H1 (cell line): Measurements from ENCODE around the gene PLCB1.

Experiments used
- BRCA1 ChIP-seq: IDR thresholded peaks from 2 replicates; pipeline ENCODE4 v1.6.1; 2012; ENCODE audit warnings: low read depth, low read length, improper control_type of control experiment
- CTCF ChIP-seq, 3 experiments: IDR thresholded peaks; 1 replicate in 2 of 3; 2 replicates in 1 of 3; pipeline versions ENCODE4 v1.5.1 to v1.6.1; 2011; ENCODE audit warnings: low read length in 3 of 3, mild to moderate bottlenecking in 3 of 3, inconsistent platforms in 2 of 3, low read depth in 1 of 3, moderate library complexity in 1 of 3; ENCODE audit not compliant: insufficient read depth in 1 of 3; ENCODE audit errors: control extremely low read depth in 1 of 3
- EZH2 ChIP-seq: fragments of 200-600 bp; sonication (generic); IDR thresholded peaks from 2 replicates; pipeline ENCODE4 v1.7.1; 2012; ENCODE audit warnings: low read depth, mild to moderate bottlenecking, moderate library complexity, low read length, inconsistent platforms; ENCODE audit not compliant: severe bottlenecking
- MAFK ChIP-seq: IDR thresholded peaks from 2 replicates; pipeline ENCODE4 v1.6.1; 2012; ENCODE audit warnings: low read depth, mild to moderate bottlenecking, improper control_type of control experiment, low read length
- POLR2AphosphoS5 ChIP-seq: IDR thresholded peaks from 2 replicates; pipeline ENCODE4 v1.6.1; 2011; ENCODE audit warnings: low read depth, low read length
- SUZ12 ChIP-seq: fragments of 200-600 bp; sonication (generic); IDR thresholded peaks from 2 replicates; pipeline ENCODE4 v1.6.1; 2012; ENCODE audit warnings: mild to moderate bottlenecking, inconsistent platforms, low read length, moderate library complexity, mixed read lengths

DNA sequence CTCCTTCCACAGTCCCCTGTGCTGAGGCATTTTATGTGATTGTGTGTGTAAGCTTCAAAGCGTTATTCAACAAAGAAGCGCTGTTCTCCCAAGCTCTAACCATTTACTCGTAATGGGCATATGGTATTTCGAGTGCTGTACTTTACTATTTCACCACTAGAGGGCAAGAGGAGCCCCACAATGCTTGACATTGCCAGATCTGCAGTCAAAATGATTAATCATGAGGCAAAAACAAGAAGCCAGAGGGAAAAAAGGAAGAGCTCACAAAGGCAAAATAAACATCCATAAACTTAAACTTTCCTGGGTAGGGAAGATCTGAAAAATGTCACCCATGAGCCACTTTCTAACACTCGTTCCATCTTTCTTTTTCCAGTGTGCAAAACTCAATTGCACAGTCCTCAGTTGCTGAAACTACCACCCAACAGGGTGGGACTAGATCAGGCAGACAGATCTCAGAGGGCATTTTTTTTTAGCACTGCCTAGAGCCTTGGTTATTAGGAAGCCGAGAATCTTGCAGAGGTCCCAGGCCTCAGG is 721.8 kb downstream of the PLCB1 start:
- no peak for TF ChIP-seq SUZ12
- TF ChIP-seq MAFK: no peak
- TF ChIP-seq CTCF (IDR thresholded peaks at IDR 0.05; ENCODE audit: control extremely low read depth in 1 of 3, insufficient read depth in 1 of 3, low read depth in 1 of 3, low read length in 3 of 3): peak in 2 of 3 experiments; percentile 74 to 90; a peak in 3 of 4 replicates
- no peak for TF ChIP-seq BRCA1
- TF ChIP-seq EZH2: no peak
- no peak for TF ChIP-seq POLR2AphosphoS5
